ENCODE measurements around the gene MYL4. TPM values are rescaled to one million over a fixed set of nuclear protein-coding genes. Genes with fewer than 3 reads are reported as not detected.
"Not testable (repeated sequence)": the region's sequence is repeated elsewhere in the genome, so short reads cannot be mapped to it uniquely, and the experiment has no call there.

Gene MYL4
- total RNA-seq, 1 experiment from 2014 or later, result 1.6 TPM

- Histone ChIP-seq H3F3A (ENCODE audit: low read length, unreplicated experiment) (no peaks in the 10 kb centered on the region), H3K4me2 (ENCODE audit: low read length) (0 out of 2 replicates have a peak overlapping the region, but pooled peaks have one; percentile 0), H4K20me1 (ENCODE audit: low read length) (no peaks in the 10 kb centered on the region), H3K4me3 (ENCODE audit: low read length) (no peak overlapping the region), H2AFZ (ENCODE audit: low read length) (no peak overlapping the region), H3K36me3 (ENCODE audit: low read depth, low read length) (no peaks in the 10 kb centered on the region), H3K27ac (ENCODE audit: low read length) (peak overlapping the region; percentile 65), H3K79me2 (ENCODE audit: low read length) (no peaks in the 10 kb centered on the region), H3K4me1 (ENCODE audit: insufficient read depth, low read length) (peaks cover 32% of the 10 kb centered on the region), H3K9ac (ENCODE audit: low read length) (no peak overlapping the region), H3K9me3 (ENCODE audit: low read length) (no peaks in the 10 kb centered on the region), H3K9me2 (replicated peaks; ENCODE audit: low read length) (no peaks in the 10 kb centered on the region), H3K27me3 (ENCODE audit: low read length) (no peaks in the 10 kb centered on the region)
- DNase-seq (peak; percentile 88), ATAC-seq (peak; percentile 84)
- BruUV-seq (replicated peaks), result no TSS peak
- CTCF ChIA-PET, result no interaction called here
- intact Hi-C loops (cut with micrococcal nuclease), result no loop called here
- POLR2A ChIA-PET (ENCODE audit: unreplicated experiment), result no interaction called here
- TF ChIP-seq CTCF (conservative IDR thresholded peaks at IDR 0.05; ENCODE audit: low read depth, low read length), result no peak
- TF ChIP-seq EZH2 (IDR thresholded peaks at IDR 0.05; ENCODE audit: low read length, unreplicated experiment), result no peak
- no peak for TF ChIP-seq EZH2phosphoT487 (IDR thresholded peaks at IDR 0.05; ENCODE audit: borderline replicate concordance, low read length)
These were observed 56.9 kb downstream of the MYL4 start for GRCh38 chr17:47265983-47266541.

DNA sequence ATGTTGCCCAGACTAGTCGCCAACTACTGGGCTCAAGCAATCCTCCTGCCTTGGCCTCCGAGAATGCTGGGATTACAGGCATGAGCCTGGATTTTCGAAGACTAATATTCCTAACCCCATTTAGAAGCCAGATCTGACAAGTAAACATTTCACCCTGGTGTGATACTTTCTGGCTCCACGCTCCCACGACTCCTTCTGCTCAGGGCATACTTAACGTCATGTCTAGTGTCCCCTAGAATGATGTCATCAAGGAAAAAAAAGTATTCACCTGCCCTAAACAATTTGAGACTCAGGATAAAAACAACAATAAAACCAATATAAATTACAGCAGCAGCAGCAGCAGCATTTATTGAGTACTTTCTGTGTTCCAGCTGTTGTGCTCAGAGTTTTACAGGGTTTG is 57.6 kb downstream of the MYL4 start:
- no peak overlapping the region for H2AFZ ChIP-seq (ENCODE audit: low read length)
- peak overlapping the region; percentile 65 for H3K27ac ChIP-seq (ENCODE audit: low read length)
- H3K27me3 ChIP-seq (ENCODE audit: low read length), result no peaks in the 10 kb centered on the region
- peaks cover 32% of the 10 kb centered on the region for H3K4me1 ChIP-seq (ENCODE audit: insufficient read depth, low read length)
- H3K9me2 ChIP-seq (replicated peaks; ENCODE audit: low read length), result no peaks in the 10 kb centered on the region
- H3K4me3 ChIP-seq (ENCODE audit: low read length), result no peak overlapping the region
- H4K20me1 ChIP-seq (ENCODE audit: low read length), result no peaks in the 10 kb centered on the region
- H3K79me2 ChIP-seq (ENCODE audit: low read length), result no peaks in the 10 kb centered on the region
- ATAC-seq (no peak), DNase-seq (no peak)
- TF ChIP-seq EZH2 (IDR thresholded peaks at IDR 0.05; ENCODE audit: low read length, unreplicated experiment), result no peak
- no peak for TF ChIP-seq EZH2phosphoT487 (IDR thresholded peaks at IDR 0.05; ENCODE audit: borderline replicate concordance, low read length)
- TF ChIP-seq CTCF (conservative IDR thresholded peaks at IDR 0.05; ENCODE audit: low read depth, low read length), result no peak
- ChIA-PET POLR2A (ENCODE audit: unreplicated experiment) (interaction anchor here (0.6 kb wide), 1 partner anchor 27 kb away, joined by 3 read pairs; no protein-coding TSS in a partner anchor), CTCF (no interaction called here)
- no peaks in the 10 kb centered on the region for H3F3A ChIP-seq (ENCODE audit: low read length, unreplicated experiment)
- no TSS peak for BruUV-seq (replicated peaks)
- no peaks in the 10 kb centered on the region for H3K36me3 ChIP-seq (ENCODE audit: low read depth, low read length)
- H3K9me3 ChIP-seq (ENCODE audit: low read length), result no peaks in the 10 kb centered on the region
- intact Hi-C loops (cut with micrococcal nuclease), result no loop called here
- peak overlapping the region; percentile 22 for H3K9ac ChIP-seq (ENCODE audit: low read length)
- peak overlapping the region; percentile 28 for H3K4me2 ChIP-seq (ENCODE audit: low read length)

DNA sequence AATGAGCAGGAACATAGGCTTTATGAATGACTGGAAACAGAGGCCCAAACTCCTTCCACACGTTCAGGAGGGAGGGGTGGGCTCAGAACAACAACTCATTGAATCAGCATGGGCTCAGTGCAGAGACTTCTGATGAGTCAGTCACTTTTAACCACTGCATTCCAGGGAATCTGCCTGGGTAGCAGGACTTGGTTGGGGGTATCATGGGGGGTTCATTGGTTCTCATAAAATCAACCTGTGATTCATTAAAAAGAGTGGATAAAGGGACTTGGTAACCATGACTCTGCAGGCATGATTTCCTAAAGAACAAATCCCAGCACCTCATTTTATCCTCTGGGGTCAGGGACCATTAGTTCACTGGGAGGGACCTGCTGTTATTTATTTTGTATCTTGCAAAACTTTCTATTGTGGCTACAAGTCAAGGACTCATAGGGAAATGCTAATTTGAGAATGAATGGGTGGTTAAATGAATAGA is 58.2 kb downstream of the MYL4 start:
- no peaks in the 10 kb centered on the region for H3F3A ChIP-seq (ENCODE audit: low read length, unreplicated experiment)
- peak overlapping the region; percentile 28 for H3K4me2 ChIP-seq (ENCODE audit: low read length)
- no peaks in the 10 kb centered on the region for H3K27me3 ChIP-seq (ENCODE audit: low read length)
- H3K4me1 ChIP-seq (ENCODE audit: insufficient read depth, low read length), result peaks cover 32% of the 10 kb centered on the region
- H3K9ac ChIP-seq (ENCODE audit: low read length), result no peak overlapping the region; the same call in 1 of the 2 replicates
- peak; percentile 82 for ATAC-seq
- no peaks in the 10 kb centered on the region for H4K20me1 ChIP-seq (ENCODE audit: low read length)
- H2AFZ ChIP-seq (ENCODE audit: low read length), result no peak overlapping the region
- ChIA-PET CTCF (no interaction called here), POLR2A (ENCODE audit: unreplicated experiment) (interaction anchor here (0.6 kb wide), 1 partner anchor 27 kb away, joined by 3 read pairs; no protein-coding TSS in a partner anchor)
- no peak overlapping the region for H3K4me3 ChIP-seq (ENCODE audit: low read length)
- intact Hi-C loops (cut with micrococcal nuclease), result no loop called here
- DNase-seq, result peak; percentile 95
- BruUV-seq (replicated peaks), result no TSS peak
- no peaks in the 10 kb centered on the region for H3K36me3 ChIP-seq (ENCODE audit: low read depth, low read length)
- no peaks in the 10 kb centered on the region for H3K9me3 ChIP-seq (ENCODE audit: low read length)
- TF ChIP-seq CTCF (conservative IDR thresholded peaks at IDR 0.05; ENCODE audit: low read depth, low read length), result no peak
- TF ChIP-seq EZH2phosphoT487 (IDR thresholded peaks at IDR 0.05; ENCODE audit: borderline replicate concordance, low read length), result no peak
- no peak for TF ChIP-seq EZH2 (IDR thresholded peaks at IDR 0.05; ENCODE audit: low read length, unreplicated experiment)
- H3K27ac ChIP-seq (ENCODE audit: low read length), result peak overlapping the region; percentile 65
- no peaks in the 10 kb centered on the region for H3K9me2 ChIP-seq (replicated peaks; ENCODE audit: low read length)
- no peaks in the 10 kb centered on the region for H3K79me2 ChIP-seq (ENCODE audit: low read length)

- POLR2A ChIA-PET (ENCODE audit: unreplicated experiment); BruUV-seq (replicated peaks); intact Hi-C loops (cut with micrococcal nuclease): not testable (repeated sequence)
These were observed 59.8 kb downstream of the MYL4 start for GRCh38 chr17:47268964-47269363.

More at GRCh38 chr17:47268964-47269363, 59.8 kb downstream of the MYL4 start:
- H3K79me2 ChIP-seq (ENCODE audit: low read length); H3K4me3 ChIP-seq (ENCODE audit: low read length); H3K36me3 ChIP-seq (ENCODE audit: low read depth, low read length); H3K9ac ChIP-seq (ENCODE audit: low read length); H3K9me2 ChIP-seq (replicated peaks; ENCODE audit: low read length); H3K9me3 ChIP-seq (ENCODE audit: low read length); H4K20me1 ChIP-seq (ENCODE audit: low read length); H3F3A ChIP-seq (ENCODE audit: low read length, unreplicated experiment); H3K27me3 ChIP-seq (ENCODE audit: low read length); CTCF ChIA-PET; H3K4me2 ChIP-seq (ENCODE audit: low read length); H2AFZ ChIP-seq (ENCODE audit: low read length); H3K27ac ChIP-seq (ENCODE audit: low read length); DNase-seq; ATAC-seq: not testable (repeated sequence)
- peaks cover 32% of the 10 kb centered on the region for H3K4me1 ChIP-seq (ENCODE audit: insufficient read depth, low read length)

All from PC-3 (cell line).